Measurements from ENCODE around the gene TRIM40. TPM values are rescaled to one million over a fixed set of nuclear protein-coding genes. Genes with fewer than 3 reads are reported as not detected.
"Not testable (repeated sequence)": the region's sequence is repeated elsewhere in the genome, so short reads cannot be mapped to it uniquely, and the experiment has no call there.

The TRIM40 gene
- total and polyA plus RNA-seq, 2 experiments from 2014 or later, result 0.34 to 1.0 TPM

DNA sequence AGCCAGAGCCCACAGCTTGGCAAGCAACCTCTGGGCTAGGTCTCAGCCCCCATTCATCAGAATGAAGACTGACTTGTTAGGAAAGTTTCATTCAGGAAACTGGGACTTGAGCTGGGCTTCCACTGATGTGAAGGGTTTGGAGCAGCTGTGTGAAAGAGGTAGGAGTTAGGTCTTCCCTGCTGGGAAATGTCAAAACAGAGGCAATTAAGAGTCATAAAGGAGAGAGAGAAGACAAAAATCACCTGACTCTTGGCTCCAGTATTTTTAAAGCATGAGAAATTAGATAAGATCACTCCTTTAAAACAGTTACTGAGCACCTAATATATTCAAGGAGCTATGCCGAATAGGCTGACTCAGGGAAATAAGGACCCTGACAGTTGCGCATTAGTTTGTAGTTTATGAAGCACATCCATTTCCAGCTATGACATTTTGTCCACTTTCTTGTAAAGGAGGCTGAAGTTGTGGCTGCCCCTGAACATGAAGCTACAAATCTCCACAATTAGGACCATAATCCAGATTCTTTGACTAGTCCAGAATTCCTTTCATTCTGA is 3.9 kb upstream of the TRIM40 start:
- 76% methylated on average over 2 of the region's 2 CpGs for WGBS (ENCODE audit: low lambda C conversion rate, missing lambda C conversion rate)
- no peak for DNase-seq (ENCODE audit: low spot score)
- Histone ChIP-seq H3K4me1 (ENCODE audit: insufficient read depth) (peaks cover 21% of the 10 kb centered on the region), H3K4me2 (no peak overlapping the region), H3K9me2 (replicated peaks; ENCODE audit: insufficient read depth) (no peaks in the 10 kb centered on the region), H3K27ac (peak overlapping the region; percentile 40), H3K9me3 (ENCODE audit: low read depth) (no peaks in the 10 kb centered on the region), H3K36me3 (replicated peaks; ENCODE audit: insufficient read depth, low read depth) (no peaks in the 10 kb centered on the region), H3K27me3 (peaks cover 34% of the 10 kb centered on the region), H3K79me2 (no peaks in the 10 kb centered on the region), H3K4me3 (no peak overlapping the region), H2AFZ (no peak overlapping the region), H4K20me1 (ENCODE audit: insufficient read depth, poor library complexity, severe bottlenecking) (no peaks in the 10 kb centered on the region)
- TF ChIP-seq EZH2phosphoT487 (IDR thresholded peaks at IDR 0.05; ENCODE audit: low read depth, severe bottlenecking, unreplicated experiment) (no peak), EZH2 (IDR thresholded peaks at IDR 0.05; ENCODE audit: borderline replicate concordance) (no peak)
- TF ChIP-seq, protein P1, sequence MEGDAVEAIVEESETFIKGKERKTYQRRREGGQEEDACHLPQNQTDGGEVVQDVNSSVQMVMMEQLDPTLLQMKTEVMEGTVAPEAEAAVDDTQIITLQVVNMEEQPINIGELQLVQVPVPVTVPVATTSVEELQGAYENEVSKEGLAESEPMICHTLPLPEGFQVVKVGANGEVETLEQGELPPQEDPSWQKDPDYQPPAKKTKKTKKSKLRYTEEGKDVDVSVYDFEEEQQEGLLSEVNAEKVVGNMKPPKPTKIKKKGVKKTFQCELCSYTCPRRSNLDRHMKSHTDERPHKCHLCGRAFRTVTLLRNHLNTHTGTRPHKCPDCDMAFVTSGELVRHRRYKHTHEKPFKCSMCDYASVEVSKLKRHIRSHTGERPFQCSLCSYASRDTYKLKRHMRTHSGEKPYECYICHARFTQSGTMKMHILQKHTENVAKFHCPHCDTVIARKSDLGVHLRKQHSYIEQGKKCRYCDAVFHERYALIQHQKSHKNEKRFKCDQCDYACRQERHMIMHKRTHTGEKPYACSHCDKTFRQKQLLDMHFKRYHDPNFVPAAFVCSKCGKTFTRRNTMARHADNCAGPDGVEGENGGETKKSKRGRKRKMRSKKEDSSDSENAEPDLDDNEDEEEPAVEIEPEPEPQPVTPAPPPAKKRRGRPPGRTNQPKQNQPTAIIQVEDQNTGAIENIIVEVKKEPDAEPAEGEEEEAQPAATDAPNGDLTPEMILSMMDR (IDR thresholded peaks at IDR 0.05; ENCODE audit: poor library complexity), result no peak

DNA sequence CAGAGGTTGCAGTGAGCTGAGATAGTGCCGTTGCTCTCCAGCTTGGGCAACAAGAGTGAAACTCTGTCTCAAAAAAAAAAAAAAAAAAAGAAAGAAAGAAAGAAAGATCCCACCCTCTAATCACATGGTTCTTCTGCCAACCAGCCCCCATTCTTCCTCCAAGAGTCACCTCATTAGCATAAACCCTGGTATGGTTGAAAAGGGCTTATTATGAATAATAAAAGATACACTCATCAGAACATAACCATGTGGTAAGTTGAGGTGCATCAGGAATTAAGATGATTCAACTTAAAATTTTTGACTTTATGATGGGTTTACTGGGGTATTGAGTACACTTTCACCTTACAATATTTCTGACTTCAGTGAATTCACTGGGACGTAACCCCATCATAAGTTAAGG is 793 bp upstream of the TRIM40 start:
- peaks cover 8% of the 10 kb centered on the region for H3K4me1 ChIP-seq (ENCODE audit: insufficient read depth)
- no peaks in the 10 kb centered on the region for H3K36me3 ChIP-seq (replicated peaks; ENCODE audit: insufficient read depth, low read depth)
- no peak overlapping the region for H3K4me3 ChIP-seq
- H2AFZ ChIP-seq, result no peak overlapping the region
- TF ChIP-seq EZH2phosphoT487 (IDR thresholded peaks at IDR 0.05; ENCODE audit: low read depth, severe bottlenecking, unreplicated experiment) (no peak), EZH2 (IDR thresholded peaks at IDR 0.05; ENCODE audit: borderline replicate concordance) (no peak)
- TF ChIP-seq, protein P1 (IDR thresholded peaks at IDR 0.05; ENCODE audit: poor library complexity), result no peak
- H3K9me3 ChIP-seq (ENCODE audit: low read depth), result no peaks in the 10 kb centered on the region
- no peaks in the 10 kb centered on the region for H3K9me2 ChIP-seq (replicated peaks; ENCODE audit: insufficient read depth)
- H4K20me1 ChIP-seq (ENCODE audit: insufficient read depth, poor library complexity, severe bottlenecking), result no peaks in the 10 kb centered on the region
- DNase-seq (ENCODE audit: low spot score), result no peak
- H3K79me2 ChIP-seq, result no peaks in the 10 kb centered on the region
- no peak overlapping the region for H3K4me2 ChIP-seq
- peak overlapping the region; percentile 74 for H3K27ac ChIP-seq
- peaks cover 6% of the 10 kb centered on the region for H3K27me3 ChIP-seq
- 98% methylated on average over 2 of the region's 2 CpGs for WGBS (ENCODE audit: low lambda C conversion rate, missing lambda C conversion rate)

DNA sequence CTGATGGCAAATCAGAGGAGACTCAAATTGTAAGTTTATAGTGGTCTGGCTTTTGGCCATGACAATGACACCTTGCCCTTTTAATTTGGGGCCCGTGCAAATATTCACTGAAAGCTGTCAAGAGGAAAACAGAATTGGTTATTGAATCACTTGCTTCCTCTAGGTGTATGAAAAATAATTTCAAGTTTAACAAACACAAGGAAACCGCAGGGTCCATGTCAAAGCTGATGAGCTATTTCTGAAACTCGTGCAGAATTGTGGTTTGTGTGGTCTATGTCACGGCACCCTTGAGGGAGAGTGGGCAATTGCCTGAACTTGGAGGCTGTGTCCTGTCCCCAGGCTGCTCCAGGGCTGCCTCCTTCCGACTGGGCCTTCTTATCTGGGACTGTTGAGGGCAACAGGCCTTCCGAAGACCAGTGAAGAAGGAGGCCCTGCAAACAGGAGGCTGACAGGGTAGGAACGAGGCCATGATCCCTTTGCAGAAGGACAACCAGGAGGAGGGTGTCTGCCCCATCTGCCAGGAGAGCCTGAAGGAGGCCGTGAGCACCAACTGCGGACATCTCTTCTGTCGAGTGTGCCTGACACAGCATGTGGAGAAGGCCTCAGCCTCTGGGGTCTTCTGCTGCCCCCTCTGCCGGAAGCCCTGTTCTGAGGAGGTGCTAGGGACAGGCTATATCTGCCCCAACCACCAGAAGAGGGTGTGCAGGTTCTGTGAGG is 788 bp downstream of the TRIM40 start:
- no peak for DNase-seq (ENCODE audit: low spot score)
- TF ChIP-seq EZH2 (IDR thresholded peaks at IDR 0.05; ENCODE audit: borderline replicate concordance), result no peak
- TF ChIP-seq, protein P1 (IDR thresholded peaks at IDR 0.05; ENCODE audit: poor library complexity), result no peak
- Histone ChIP-seq H3K27ac (no peak overlapping the region), H3K9me2 (replicated peaks; ENCODE audit: insufficient read depth) (no peaks in the 10 kb centered on the region), H3K4me3 (no peak overlapping the region), H3K36me3 (replicated peaks; ENCODE audit: insufficient read depth, low read depth) (no peaks in the 10 kb centered on the region), H4K20me1 (ENCODE audit: insufficient read depth, poor library complexity, severe bottlenecking) (no peaks in the 10 kb centered on the region), H3K9me3 (ENCODE audit: low read depth) (no peaks in the 10 kb centered on the region), H3K4me1 (ENCODE audit: insufficient read depth) (peaks cover 3% of the 10 kb centered on the region), H3K4me2 (no peak overlapping the region), H3K27me3 (peaks cover 6% of the 10 kb centered on the region), H3K79me2 (no peaks in the 10 kb centered on the region), H2AFZ (no peak overlapping the region)
- 88% methylated on average over 11 of the region's 11 CpGs for WGBS (ENCODE audit: low lambda C conversion rate, missing lambda C conversion rate)

DNA sequence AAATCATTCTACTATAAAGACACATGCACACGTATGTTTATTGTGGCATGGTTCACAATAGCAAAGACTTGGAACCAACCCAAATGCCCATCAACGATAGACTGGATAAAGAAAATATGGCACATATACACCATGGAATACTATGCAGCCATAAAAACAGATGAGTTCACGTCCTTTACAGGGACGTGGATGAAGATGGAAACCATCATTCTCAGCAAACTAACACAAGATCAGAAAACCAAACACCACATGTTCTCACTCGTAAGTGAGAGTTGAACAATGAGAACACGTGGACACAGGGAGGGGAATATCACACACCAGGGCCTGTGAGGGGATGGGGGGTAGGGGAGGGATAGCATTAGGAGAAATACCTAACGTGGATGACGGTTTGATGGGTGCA is 4.3 kb downstream of the TRIM40 start:
- not testable (repeated sequence) for H3K4me3 ChIP-seq; H3K9me2 ChIP-seq (replicated peaks; ENCODE audit: insufficient read depth); H3K9me3 ChIP-seq (ENCODE audit: low read depth); H3K4me1 ChIP-seq (ENCODE audit: insufficient read depth); H3K27me3 ChIP-seq; DNase-seq (ENCODE audit: low spot score); H3K27ac ChIP-seq; H3K79me2 ChIP-seq; H2AFZ ChIP-seq; H4K20me1 ChIP-seq (ENCODE audit: insufficient read depth, poor library complexity, severe bottlenecking); H3K4me2 ChIP-seq; H3K36me3 ChIP-seq (replicated peaks; ENCODE audit: insufficient read depth, low read depth)
- 86% methylated on average over 8 of the region's 8 CpGs for WGBS (ENCODE audit: low lambda C conversion rate, missing lambda C conversion rate)
